ENCODE data around the gene SDHAF2. TPM values are rescaled to one million over a fixed set of nuclear protein-coding genes. Genes with fewer than 3 reads are reported as not detected.
A peak's percentile ranks its signal among the peaks of the same experiment; 100 is the strongest.
"Not testable (repeated sequence)": the region's sequence is repeated elsewhere in the genome, so short reads cannot be mapped to it uniquely, and the experiment has no call there.

Gene SDHAF2
- total RNA-seq, 1 experiment from 2014 or later = 30.1 TPM

GRCh38 chr11:61475433-61475832, 45.5 kb downstream of the SDHAF2 start:
- Mint-ChIP-seq H3K4me1 (ENCODE audit: insufficient read depth, unreplicated experiment) (peaks cover 9% of the 10 kb centered on the region), H3K27ac (ENCODE audit: low read depth, unreplicated experiment) (no peak overlapping the region), H3K36me3 (ENCODE audit: insufficient read depth, unreplicated experiment) (peaks cover 30% of the 10 kb centered on the region), H3K4me3 (ENCODE audit: unreplicated experiment) (no peak overlapping the region), H3K27me3 (ENCODE audit: insufficient read depth, unreplicated experiment) (no peaks in the 10 kb centered on the region), H3K9me3 (ENCODE audit: unreplicated experiment) (no peaks in the 10 kb centered on the region)
- DNase-seq (ENCODE audit: unreplicated experiment) = no peak
- POLR2A ChIA-PET = no interaction called here
- intact Hi-C loops (cut with micrococcal nuclease) = no loop called here
- BruUV-seq (replicated peaks) = no TSS peak
- CTCF ChIA-PET = interaction anchor here (0.5 to 9.0 kb wide), 13 partner anchors 9 to 605 kb away, joined by 3 to 142 read pairs (median 5); no protein-coding TSS in a partner anchor
- TF ChIP-seq CTCF (IDR thresholded peaks at IDR 0.05; ENCODE audit: unreplicated experiment) = no peak

GRCh38 chr11:61476371-61476770, 46.4 kb downstream of the SDHAF2 start:
- POLR2A ChIA-PET = no interaction called here
- no peaks in the 10 kb centered on the region for H3K9me3 Mint-ChIP-seq (ENCODE audit: unreplicated experiment)
- H3K4me3 Mint-ChIP-seq (ENCODE audit: unreplicated experiment) = no peak overlapping the region
- H3K27me3 Mint-ChIP-seq (ENCODE audit: insufficient read depth, unreplicated experiment) = no peaks in the 10 kb centered on the region
- peaks cover 9% of the 10 kb centered on the region for H3K4me1 Mint-ChIP-seq (ENCODE audit: insufficient read depth, unreplicated experiment)
- intact Hi-C loops (cut with micrococcal nuclease) = no loop called here
- H3K36me3 Mint-ChIP-seq (ENCODE audit: insufficient read depth, unreplicated experiment) = peaks cover 23% of the 10 kb centered on the region
- BruUV-seq (replicated peaks) = no TSS peak
- no peak overlapping the region for H3K27ac Mint-ChIP-seq (ENCODE audit: low read depth, unreplicated experiment)
- DNase-seq (ENCODE audit: unreplicated experiment) = no peak
- no peak for TF ChIP-seq CTCF (IDR thresholded peaks at IDR 0.05; ENCODE audit: unreplicated experiment)
- CTCF ChIA-PET = interaction anchor here (0.6 to 9.0 kb wide), 23 partner anchors 10 to 252 kb away, joined by 3 to 142 read pairs (median 4); no protein-coding TSS in a partner anchor

DNA sequence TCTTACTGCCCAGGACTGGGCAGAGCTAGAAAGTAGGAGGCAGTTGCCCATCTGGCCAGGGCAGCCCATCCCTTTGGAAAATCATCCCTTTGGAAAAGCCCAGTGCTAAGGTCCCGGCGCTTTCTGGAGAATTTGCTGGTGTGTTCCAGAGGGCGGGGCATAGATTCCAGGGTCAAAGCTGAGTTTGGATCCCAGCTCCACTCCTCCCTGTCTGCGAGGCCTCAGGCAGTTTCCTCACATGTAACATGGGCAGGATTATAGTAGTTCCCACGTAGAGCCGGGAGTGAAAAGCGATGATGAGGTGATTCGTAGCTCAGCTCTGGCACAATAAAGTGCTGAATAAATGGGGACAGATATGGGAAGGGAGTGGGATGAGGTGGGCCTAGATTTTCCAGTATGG, 47.2 kb downstream of the SDHAF2 start:
- peaks cover 21% of the 10 kb centered on the region for H3K36me3 Mint-ChIP-seq (ENCODE audit: insufficient read depth, unreplicated experiment)
- TF ChIP-seq CTCF (IDR thresholded peaks at IDR 0.05; ENCODE audit: unreplicated experiment) = no peak
- CTCF ChIA-PET = interaction anchor here (0.6 to 9.0 kb wide), 37 partner anchors 8 to 252 kb away, joined by 3 to 142 read pairs (median 4); no protein-coding TSS in a partner anchor
- H3K27me3 Mint-ChIP-seq (ENCODE audit: insufficient read depth, unreplicated experiment) = no peaks in the 10 kb centered on the region
- H3K4me3 Mint-ChIP-seq (ENCODE audit: unreplicated experiment) = no peak overlapping the region
- no peak overlapping the region for H3K27ac Mint-ChIP-seq (ENCODE audit: low read depth, unreplicated experiment)
- no peaks in the 10 kb centered on the region for H3K9me3 Mint-ChIP-seq (ENCODE audit: unreplicated experiment)
- H3K4me1 Mint-ChIP-seq (ENCODE audit: insufficient read depth, unreplicated experiment) = peaks cover 9% of the 10 kb centered on the region
- POLR2A ChIA-PET = interaction anchor here (0.7 to 0.9 kb wide), 3 partner anchors 31 to 52 kb away, joined by 3 read pairs; no protein-coding TSS in a partner anchor
- intact Hi-C loops (cut with micrococcal nuclease) = loop anchor here (1.0 kb wide), 3 partner anchors 40 to 161 kb away; no protein-coding TSS in a partner anchor
- BruUV-seq (replicated peaks) = no TSS peak
- no peak for DNase-seq (ENCODE audit: unreplicated experiment)

GRCh38 chr11:61477727-61478148, 47.8 kb downstream of the SDHAF2 start:
- Mint-ChIP-seq H3K36me3 (ENCODE audit: insufficient read depth, unreplicated experiment) (peaks cover 15% of the 10 kb centered on the region), H3K27ac (ENCODE audit: low read depth, unreplicated experiment) (no peak overlapping the region), H3K4me1 (ENCODE audit: insufficient read depth, unreplicated experiment) (peaks cover 9% of the 10 kb centered on the region), H3K27me3 (ENCODE audit: insufficient read depth, unreplicated experiment) (no peaks in the 10 kb centered on the region), H3K4me3 (ENCODE audit: unreplicated experiment) (no peak overlapping the region), H3K9me3 (ENCODE audit: unreplicated experiment) (no peaks in the 10 kb centered on the region)
- CTCF ChIA-PET = interaction anchor here (0.6 to 9.0 kb wide), 39 partner anchors 9 to 256 kb away, joined by 3 to 142 read pairs (median 4); no protein-coding TSS in a partner anchor
- no TSS peak for BruUV-seq (replicated peaks)
- DNase-seq (ENCODE audit: unreplicated experiment) = peak; percentile 27
- intact Hi-C loops (cut with micrococcal nuclease) = loop anchor here (1.0 kb wide), 3 partner anchors 40 to 161 kb away; no protein-coding TSS in a partner anchor
- POLR2A ChIA-PET = interaction anchor here (0.7 to 0.9 kb wide), 2 partner anchors 39 to 52 kb away, joined by 3 read pairs; no protein-coding TSS in a partner anchor
- TF ChIP-seq CTCF (IDR thresholded peaks at IDR 0.05; ENCODE audit: unreplicated experiment) = peak; percentile 88

DNA sequence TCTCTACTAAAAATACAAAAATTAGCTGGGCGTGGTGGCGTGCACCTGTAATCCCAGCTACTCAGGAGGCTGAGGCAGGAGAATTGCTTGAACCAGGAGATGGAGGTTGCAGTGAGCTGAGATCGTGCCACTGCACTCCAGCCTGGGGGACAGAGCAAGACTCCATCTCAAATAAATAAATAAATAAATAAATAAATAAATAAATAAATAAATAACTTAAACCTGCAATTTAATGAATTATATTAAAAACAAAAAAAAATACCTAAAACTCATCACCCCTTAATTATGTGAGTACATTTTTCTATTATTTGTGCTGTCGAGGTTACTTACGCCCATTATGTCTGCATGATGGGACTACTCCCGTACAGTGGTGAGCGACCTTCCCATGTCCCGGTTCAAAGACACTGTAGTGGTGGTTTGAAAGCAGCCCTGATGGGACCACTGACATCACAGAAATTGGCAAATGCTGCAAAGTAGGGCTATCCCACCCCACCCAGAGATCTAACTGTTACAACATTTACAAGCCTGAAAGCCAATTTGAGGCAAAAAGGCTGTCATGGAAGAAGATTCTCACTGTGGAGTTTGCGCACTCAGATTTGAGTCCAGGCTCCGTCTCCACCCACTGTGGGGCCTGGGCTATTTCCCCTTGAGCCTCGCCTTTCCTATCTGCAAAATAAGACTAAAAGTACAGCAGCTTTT, 49.6 kb downstream of the SDHAF2 start:
- H3K27ac Mint-ChIP-seq (ENCODE audit: low read depth, unreplicated experiment); BruUV-seq (replicated peaks); H3K9me3 Mint-ChIP-seq (ENCODE audit: unreplicated experiment); H3K4me3 Mint-ChIP-seq (ENCODE audit: unreplicated experiment); POLR2A ChIA-PET; DNase-seq (ENCODE audit: unreplicated experiment); H3K36me3 Mint-ChIP-seq (ENCODE audit: insufficient read depth, unreplicated experiment); H3K4me1 Mint-ChIP-seq (ENCODE audit: insufficient read depth, unreplicated experiment): not testable (repeated sequence)
- H3K27me3 Mint-ChIP-seq (ENCODE audit: insufficient read depth, unreplicated experiment) = peaks cover 11% of the 10 kb centered on the region
- CTCF ChIA-PET = interaction anchor here (1.9 to 9.0 kb wide), 9 partner anchors 8 to 165 kb away, joined by 9 to 142 read pairs (median 36); no protein-coding TSS in a partner anchor
- intact Hi-C loops (cut with micrococcal nuclease) = loop anchor here (10.0 kb wide), 1 partner anchor 255 kb away; no protein-coding TSS in a partner anchor
